HG03460 (cell line): ENCODE data around the gene DPPA3.
"Not testable (repeated sequence)": the region's sequence is repeated elsewhere in the genome, so short reads cannot be mapped to it uniquely, and the experiment has no call there.

Experiments
- ATAC-seq: cut with Tn5 transposase; IDR thresholded peaks from one replicate; pipeline ENCODE4 v1.9.1; 2021; ENCODE audit not compliant: unreplicated experiment

Gene DPPA3

DNA sequence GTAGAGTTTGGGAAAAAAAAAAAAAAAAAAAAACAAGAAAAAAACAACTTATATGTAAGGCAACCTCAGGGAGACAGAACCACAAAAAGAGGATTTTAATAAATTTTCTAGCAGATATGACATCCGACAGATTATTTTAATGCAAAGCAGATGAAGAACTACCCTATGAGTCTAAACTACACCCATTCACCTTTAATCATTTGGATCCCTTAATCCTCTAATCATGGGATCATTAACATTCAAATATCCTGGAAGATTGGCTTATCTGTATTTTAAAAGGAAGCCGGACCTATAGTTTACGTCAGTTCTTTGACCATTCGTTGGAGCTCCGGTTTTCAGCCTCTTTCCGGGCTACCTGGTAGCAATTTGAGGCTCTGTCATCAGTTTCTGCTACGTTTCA, at the start of gene DPPA3:
Gene DPPA3 (plus strand): TSS at position 301 of the 400 bp plus-strand sequence. CDS start 138 bp downstream, outside the sequence.
- no peak for ATAC-seq

DNA sequence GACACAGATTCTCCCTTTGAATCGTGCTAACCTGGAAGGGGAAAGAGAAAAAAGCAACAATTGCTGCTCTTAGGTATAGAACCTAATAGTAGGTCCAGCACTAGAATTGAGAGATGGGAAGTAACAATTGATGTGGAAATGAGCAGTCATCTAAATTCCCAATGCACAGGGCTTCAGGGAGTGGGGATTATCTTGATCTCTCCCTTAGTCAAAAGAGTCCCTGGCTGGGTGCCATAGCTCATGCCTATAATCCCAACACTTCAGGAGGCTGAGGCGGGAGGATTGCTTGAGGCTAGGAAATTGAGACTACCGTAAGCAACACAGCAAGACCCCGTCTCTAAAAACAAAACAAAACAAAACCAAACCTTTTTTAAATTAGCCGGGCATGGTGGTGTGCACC, 49.5 kb upstream of the DPPA3 start:
- ATAC-seq: no peak

DNA sequence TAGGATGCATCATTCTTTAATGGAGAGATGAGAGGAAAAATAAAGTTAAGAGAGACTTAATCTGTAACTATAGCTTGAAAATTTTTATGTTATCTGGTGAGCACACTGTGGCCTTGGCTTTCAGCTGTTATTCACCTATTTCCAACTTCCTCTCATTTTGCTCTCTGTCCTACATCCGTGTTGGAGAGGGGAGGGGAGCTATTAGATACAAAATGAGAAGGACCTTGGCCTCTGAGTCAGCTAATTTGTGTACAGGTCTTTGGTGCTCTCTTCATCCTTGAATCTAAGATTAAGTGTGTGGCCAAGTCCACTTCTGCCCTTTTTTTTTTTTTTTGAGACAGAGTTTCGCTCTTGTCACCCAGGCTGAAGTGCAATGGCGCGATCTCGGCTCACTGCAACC, 44.6 kb upstream of the DPPA3 start:
- no peak for ATAC-seq

DNA sequence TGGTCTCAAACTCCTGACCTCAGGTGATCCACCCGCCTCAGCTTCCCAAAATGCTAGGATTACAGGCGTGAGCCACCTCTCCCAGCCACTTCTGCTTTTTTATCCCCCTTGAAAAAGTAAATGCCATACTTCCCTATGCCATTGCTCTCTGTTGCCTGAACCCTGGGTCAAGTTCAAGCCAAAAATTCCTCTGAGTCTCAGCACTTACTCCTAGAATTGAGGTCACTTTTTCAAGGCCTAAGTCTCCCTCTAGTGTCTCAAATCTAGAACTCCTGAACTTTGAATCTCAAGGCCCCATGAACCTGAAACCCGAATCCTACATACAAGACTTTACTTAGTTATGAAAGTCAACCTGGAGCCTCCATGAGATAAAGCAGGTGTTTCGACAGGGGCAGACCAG, 44.1 kb upstream of the DPPA3 start:
- ATAC-seq: no peak

DNA sequence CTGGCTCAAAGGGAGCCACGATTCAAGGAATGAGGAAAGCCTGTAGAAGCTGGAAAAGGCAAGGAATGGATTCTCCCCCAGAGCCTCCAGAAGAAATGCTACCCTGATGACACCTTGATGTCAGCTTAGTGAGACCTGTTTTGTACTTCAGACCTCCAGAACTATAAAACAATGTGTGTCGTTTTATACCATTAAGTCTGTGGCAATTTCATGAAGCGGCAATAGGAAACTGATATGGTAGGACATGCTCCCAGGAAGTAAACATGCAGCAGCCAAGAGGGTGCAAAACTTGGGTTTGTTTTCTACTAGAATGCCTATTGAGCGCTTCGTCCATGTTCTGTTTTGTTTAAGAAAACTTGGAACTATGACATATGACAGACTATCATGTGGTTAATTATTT, 43.1 kb upstream of the DPPA3 start:
- ATAC-seq: no peak

DNA sequence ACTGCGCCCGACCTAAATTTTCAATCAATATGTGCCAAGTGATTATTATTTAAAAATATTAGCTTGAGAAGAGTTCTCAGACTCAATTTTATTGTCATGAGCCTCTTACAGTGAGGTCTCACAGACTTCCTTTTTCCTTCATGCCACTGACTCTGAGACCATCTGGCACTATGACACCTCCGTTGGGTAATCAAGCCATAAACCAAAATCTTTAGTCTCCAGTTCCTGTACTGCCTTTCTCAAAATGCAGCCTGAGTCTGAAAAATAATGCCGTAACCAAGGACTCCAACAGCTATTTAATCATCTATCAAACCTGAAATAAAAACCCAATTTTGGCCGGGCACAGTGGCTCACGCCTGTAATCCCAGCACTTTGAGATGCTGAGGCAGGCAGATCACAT, 35.8 kb upstream of the DPPA3 start:
- ATAC-seq: not testable (repeated sequence)

DNA sequence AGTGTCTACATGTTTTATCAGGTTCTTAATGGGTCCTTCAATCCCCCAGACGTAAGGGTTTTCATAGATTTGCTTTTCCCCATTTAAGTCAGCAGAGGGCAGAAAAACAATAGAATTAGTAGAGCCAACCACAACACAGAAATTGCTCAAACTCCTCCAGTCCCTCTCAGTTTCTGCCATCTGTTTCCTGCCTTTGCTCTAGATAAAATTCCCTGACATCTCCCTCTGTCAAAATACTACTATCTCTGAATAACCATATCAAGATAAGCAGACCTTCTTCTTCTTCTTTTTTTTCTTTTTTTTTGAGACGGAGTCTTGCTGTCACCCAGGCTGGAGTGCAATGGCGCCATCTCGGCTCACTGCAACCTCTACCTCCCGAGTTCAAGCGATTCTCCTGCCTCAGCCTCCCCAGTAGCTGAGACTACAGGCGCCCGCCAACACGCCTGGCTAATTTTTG, 33.8 kb upstream of the DPPA3 start:
- not testable (repeated sequence) for ATAC-seq

DNA sequence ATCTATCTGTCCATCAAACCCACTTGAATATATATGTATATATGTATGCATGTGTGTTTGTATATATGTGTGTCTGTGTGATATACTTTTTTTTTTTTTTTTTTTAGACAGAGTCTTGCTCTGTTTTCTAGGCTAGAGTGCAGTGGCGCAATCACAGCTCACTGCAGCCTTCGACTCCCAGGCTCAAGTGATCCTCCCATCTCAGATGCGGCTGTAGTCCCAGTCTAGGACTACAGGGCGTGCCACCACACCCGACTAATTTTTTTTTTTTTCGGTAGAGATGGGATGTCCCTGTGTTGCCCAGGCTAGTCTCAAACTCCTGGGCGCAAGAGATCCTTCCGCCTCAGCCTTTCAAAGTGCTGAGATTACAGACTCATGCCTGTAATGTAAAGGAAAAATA, 32.5 kb upstream of the DPPA3 start:
- ATAC-seq: no peak

DNA sequence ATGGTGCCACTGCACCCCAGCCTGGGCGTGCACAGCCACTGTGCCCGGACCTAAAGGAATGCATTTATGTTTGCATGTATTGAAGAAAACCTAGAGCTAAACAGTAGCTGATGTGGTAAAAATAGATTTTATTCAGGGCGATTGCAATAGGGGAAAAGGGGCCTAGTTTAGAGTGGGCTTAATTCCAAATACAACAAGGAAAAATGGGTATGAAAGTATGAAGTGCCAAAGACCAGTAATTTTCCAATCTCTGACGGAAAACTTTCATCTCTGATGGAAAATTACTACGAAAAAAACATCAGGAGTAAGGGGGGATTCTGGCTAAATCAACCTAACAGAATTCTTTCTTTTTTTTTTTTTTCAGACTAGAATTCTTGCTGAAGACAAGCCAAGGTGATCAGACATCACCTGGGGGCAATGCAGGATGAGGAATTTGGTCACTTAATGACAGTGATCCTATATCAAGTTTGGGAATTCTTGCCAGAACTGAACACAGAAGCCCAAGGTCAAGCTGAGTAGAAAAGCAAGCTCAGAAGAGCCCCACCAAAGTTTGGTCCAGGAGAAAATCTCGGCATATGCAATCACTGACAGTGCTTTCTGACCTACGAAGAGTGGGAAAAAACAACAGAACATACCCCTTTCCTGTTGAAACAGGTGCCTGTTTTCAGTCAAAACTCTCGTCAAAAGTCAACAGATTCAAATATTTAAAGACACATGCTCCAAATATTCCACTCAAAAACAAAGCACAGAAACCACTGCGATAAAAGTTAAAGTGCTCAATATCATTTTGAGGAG, 31.8 kb upstream of the DPPA3 start:
- no peak for ATAC-seq

DNA sequence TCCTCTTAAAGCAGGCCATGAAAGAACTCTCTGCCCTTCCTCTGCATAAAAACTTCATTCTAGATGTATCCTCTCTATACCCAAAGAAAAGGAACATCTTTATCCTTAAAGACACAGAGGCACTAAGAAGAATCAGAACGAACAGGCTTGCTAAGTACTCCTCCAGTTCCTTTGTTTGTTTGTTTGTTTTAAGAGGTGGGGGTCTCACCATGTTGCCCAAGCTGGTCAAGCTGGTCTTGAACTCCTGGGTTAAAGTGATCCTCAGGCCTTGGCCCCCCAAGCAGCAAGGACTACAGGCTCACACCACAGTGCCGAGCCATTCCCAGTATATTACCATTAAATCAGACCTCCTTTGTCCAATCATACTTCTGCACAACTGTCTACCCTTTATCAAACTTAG, 29.7 kb upstream of the DPPA3 start:
- no peak for ATAC-seq

DNA sequence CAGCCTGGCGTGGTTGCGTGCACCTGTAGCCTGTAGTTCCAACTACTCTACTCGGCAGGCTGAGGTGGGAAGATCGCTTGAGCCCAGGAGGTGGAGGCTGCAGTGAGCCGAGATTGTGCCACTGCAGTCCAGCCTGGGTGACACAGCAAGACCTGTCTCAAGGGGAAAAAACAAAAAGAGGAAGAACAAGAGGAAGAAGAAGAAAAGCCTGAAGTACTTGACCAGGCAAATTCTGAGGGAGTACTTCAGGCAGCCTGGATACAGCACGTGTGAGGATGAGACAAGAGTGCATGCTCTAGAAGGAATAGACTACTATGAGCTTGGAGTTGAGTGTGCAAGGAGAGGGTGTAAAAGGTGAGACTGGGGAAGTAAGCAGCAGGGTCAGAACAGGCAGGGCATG, 17.4 kb upstream of the DPPA3 start:
- ATAC-seq: no peak

DNA sequence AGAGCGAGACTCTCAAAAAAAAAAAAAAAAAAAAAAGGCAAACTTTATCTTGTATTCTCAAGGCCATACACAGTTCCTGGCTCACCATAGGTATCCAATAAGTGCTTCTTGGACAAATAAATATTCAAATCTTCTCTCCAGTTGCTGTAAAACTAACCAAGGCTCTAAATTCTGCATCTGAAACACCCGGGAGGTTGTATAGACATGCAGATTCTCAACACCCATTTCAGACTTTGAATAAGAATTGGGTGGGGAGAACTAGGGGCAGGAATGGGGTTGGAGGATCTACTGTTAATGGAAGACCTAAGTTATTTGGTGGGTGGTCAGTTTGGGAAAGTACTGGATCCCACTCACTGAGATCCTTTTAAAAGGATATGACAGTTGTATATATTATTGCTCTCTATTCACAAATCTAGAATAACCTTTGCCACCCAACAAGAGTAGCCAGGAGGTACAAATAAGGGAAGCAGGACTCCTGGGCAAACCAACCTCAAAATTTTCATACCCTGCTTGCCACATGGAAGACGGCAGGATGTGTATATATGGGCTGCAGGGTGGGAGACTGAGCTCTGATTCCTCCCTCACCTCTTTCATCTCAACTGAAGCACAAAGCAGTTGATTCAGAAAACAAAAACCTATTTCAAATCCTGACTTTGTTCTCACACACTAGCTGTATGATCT, 16.5 kb upstream of the DPPA3 start:
- ATAC-seq: no peak

DNA sequence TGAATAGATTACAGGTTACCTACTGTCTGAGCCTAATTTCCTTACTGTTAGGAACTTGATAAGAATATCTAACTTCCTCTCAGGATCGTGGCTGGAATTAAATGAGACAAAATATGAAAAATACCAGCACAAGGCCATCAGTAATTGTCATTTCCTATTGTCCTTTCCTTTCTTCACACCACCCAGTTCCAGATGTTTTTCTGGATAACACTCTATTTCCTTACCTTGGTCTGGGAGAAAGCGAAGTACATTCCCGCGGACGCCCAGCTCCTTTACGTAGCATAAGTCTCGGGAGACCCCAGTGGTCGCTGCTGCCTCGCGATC, 16.0 kb upstream of the DPPA3 start:
- no peak for ATAC-seq

DNA sequence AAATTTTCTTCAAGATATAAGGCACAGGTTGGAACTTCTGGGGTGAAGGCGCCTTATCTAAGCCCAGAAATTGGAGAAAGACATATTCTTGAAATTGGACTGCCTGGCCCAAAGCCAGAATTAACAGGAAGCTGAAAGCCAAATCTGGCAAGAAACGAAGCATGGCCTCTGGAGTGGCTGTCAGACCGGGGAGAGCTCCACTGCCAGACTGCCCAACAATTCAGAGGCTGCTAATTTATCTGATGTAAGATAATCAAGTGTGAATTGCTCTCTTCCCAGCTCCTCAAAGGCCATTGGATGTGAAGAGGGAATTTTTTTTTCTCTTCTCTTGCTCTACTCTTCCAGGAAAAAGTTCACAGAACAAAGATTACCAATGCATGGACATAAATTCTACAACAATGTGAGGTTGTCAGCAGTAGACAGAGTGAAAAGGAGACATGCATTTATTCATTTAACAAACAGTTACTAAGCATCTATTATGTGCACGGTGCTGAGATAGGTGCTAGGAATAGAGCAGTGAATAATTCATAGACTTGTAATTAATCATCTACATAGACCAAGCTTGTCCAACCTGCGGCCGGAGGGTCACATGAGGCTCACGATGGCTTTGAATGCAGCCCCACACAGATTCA, 15.6 kb upstream of the DPPA3 start, which contains the start of gene GDF3:
Gene GDF3 (minus strand): TSS at position 210 of the 632 bp plus-strand sequence. CDS start 47 bp downstream, at position 163.
- ATAC-seq: no peak

DNA sequence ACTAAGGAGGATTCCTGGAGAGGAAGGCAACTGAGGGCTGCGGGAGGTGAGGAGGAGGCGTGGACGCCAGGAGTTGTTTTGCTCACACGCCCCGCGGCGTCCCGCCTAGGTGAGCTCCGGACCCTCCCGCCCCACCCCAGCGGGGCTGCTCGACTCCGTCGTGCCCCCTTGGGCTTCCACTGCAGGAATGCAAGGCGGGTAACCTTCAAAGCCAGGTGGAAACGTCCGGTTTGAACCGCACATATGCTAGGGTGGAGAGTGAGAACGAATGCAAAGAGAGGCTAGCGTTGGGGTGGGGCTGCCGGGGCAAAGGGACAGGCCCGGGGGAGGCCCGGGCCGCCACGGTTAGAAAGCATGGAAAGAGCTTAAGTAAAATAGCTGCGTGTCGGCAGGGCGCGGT, 5.4 kb upstream of the DPPA3 start:
- no peak for ATAC-seq

DNA sequence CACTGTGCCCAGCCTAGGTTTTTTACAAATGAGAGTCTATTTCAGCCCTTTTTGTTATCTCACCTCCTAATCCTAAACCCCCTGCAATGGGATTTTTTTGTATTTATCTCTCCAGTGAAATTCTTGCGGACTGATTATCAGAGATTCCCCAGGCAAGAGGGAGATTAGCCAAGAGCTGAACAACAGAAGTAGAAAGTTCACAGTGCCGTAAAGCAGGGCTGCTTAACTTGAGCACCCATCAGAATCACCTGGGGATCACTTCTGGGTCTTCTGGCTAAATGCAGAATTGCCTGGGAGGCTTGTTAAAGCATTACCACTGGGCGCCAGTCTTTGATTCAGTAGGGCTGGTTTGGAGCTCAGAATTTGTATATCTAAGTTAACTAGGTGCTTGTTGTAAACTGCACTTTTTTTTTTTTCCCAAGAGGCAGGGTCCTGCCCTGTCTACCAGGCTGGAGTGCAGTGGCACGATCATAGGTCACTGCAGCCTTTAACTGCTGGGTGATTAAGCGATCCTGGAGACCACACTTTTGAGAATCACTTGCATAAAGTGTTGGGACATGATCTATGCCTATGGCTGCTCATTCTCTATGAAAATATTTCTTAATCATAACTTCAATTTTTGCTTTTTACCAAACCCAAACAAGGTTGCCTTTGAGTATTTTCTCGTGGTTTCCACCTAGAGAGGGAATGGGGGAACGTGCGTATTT, 1.1 kb upstream of the DPPA3 start:
- no peak for ATAC-seq

DNA sequence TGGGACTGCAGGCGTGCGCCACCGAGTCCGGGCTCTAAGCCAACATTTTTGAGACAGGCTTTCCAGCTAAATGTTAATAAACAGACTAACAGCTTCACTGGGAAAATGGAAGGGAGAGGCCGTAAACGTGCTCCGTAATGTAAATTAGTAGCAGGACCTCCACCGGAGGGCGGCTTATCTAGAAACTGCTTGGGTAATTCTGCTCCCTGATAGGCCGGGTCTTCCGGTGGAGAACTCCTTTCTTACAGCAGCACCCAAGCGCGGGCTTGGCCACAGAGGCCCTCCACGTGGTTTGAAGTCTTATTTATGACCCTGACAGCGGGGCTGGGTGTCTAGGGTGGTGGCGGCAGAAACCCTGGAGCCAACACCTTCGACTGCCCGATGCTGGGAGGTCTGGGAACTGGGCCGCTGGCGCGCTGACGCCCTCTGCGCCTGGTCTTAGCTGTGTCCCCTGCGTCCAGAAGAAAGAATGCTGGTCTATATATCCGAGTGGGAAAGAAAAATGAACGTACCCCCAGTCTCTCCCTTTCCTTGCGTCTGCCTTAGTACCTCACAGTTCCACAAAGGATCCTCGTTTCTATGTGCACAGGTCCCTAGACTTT, 1.7 kb downstream of the DPPA3 start:
- ATAC-seq: no peak

DNA sequence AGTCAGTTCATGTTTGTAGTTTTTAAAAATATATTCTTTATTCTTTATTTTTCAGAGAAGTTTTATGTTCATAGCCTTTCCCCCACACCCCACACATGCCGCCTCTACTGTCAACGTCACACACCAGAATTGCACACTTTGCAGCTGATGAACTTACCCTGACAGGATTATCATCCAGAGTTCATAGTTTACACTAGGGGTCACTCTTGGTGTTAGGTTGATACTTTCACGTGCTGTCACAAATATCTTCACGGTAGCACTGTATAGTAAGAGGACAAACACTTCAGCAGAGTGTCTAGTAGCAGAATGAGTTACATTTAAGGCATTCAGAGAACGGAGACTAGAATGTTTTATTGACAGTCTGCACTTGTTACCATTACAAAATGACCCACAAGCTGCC, 5.1 kb downstream of the DPPA3 start:
- ATAC-seq: no peak

DNA sequence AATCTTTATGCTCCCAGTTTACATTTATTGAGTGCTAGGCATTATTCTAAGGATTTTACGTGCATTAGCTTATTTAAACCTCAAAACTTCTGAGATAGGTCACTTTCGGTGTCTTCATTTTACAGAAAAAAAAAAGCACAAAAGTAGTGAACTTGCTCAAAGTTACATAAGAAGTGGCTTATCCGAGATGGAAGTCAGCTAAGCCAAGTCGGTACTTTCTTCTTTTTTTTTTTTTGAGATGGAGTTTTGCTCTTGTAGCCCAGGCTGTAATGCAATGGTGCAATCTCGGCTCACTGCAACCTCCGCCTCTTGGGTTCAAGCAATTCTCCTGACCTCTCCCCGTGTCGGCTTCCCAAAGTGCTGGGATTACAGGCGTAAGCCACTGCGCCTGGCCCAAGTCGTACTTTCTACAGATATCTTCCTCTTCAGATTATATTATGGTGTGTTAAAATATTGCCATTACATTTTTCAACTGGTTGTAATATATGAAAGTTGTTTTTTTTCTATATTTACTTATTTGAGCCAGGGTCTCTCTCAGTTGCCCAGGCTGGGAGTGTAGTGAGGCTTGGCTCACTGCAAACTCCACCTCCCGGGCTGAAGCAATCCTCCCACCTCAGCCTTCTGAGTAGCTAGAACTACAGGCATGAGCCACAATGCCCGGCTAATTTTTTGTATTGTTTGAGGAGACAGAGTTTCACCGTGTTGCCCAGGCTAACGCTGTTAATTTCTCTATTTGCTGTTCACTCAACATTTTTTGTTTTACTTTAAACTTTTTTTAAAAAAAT, 8.9 kb downstream of the DPPA3 start:
- ATAC-seq: no peak

DNA sequence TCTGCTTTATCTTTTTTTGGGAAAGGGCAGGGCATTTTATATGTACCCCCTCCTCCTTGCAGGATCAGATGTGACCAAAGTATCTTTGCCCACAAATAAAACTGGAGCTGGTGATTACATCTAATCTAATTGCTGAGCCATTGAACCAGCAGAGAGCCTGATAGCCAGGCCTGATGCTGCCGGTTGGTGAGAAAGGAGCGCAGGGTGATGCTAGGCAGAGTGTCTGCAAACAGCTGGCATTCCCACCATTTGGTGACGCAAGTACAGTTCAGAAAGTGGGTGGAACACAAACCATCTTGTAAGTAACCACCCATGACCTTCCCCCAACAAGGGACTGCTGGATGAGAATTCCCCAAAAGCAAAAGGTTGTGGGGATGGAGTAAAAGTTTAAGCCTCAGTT, 12.7 kb downstream of the DPPA3 start:
- ATAC-seq: no peak
